Gastroesophageal sphincter (tissue), 3 donors: ENCODE data around the gene TPT1.

Experiments
- CTCF ChIP-seq, 4 experiments: fragments of 200-600 bp in 2 of 4; fragments of 450-650 bp in 2 of 4; sonication (generic) in 1 of 4; IDR thresholded peaks; one replicate each; pipeline ENCODE4 v1.5.1; 2017 to 2019; ENCODE audit warnings: antibody characterized with exemption in 4 of 4, mild to moderate bottlenecking in 2 of 4, moderate library complexity in 2 of 4
- POLR2A ChIP-seq, 2 donors: fragments of 450-650 bp; IDR thresholded peaks; one replicate each; pipeline ENCODE4 v1.6.1; 2017; ENCODE audit warnings: antibody characterized with exemption in 2 of 2, mild to moderate bottlenecking in 2 of 2, moderate library complexity in 1 of 2
- POLR2AphosphoS5 ChIP-seq: sonication (generic); formaldehyde crosslinking; IDR thresholded peaks from one replicate; pipeline ENCODE4 v1.6.1; 2017; ENCODE audit warnings: antibody characterized with exemption

DNA sequence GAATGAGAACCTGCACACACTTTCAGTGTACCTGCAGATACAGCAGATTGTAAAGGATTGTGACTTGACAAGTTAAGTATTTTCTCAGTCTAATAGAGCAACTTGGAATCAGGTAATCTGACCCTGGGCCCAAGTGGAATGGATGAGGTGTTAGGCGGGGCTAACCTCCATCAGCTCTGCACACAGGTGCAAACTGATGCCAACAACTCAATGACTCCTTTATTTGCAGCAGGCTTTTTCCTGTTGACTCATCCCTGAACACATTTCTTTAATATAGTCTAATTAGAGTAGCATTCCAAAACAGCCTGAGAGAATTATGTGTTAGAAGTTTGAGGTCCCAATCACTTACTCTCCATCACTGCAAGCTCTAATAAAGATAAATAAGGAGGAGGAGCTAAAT is 48.8 kb downstream of the TPT1 start:
- no peak for TF ChIP-seq CTCF (IDR thresholded peaks at IDR 0.05)
- TF ChIP-seq POLR2AphosphoS5 = no peak
- no peak for TF ChIP-seq POLR2A (IDR thresholded peaks at IDR 0.05)
